Thyroid gland (tissue), 4 donors: Measurements from ENCODE around the gene NTN5. TPM values are rescaled to one million over a fixed set of nuclear protein-coding genes. Genes with fewer than 3 reads are reported as not detected.

Source experiments
- DNase-seq, 2 donors: peaks; one replicate each; pipeline ENCODE4 v3.0.0-alpha.2; 2019
- H3K27ac ChIP-seq, 3 donors: fragments of 200-600 bp; sonication (generic); 1 replicate in 2 of 3; 2 replicates in 1 of 3; pipeline ENCODE4 v1.5.1; 2016 to 2019; ENCODE audit warnings: mild to moderate bottlenecking in 1 of 3, moderate library complexity in 1 of 3
- H3K27me3 ChIP-seq: fragments of 200-600 bp; sonication (generic); one replicate; pipeline ENCODE4 v1.5.1; 2019
- H3K36me3 ChIP-seq, 2 donors: fragments of 200-600 bp; sonication (generic); one replicate each; pipeline ENCODE4 v1.5.1; 2016 to 2019
- H3K4me1 ChIP-seq, 2 donors: fragments of 200-600 bp; sonication (generic); one replicate each; pipeline ENCODE4 v1.5.1; 2017 to 2019
- H3K4me3 ChIP-seq, 3 donors: fragments of 200-600 bp; sonication (generic); replicated peaks in 1 of 3; 1 replicate in 2 of 3; 2 replicates in 1 of 3; pipeline ENCODE4 v1.5.1; 2016; ENCODE audit warnings: mild to moderate bottlenecking in 1 of 3
- H3K9me3 ChIP-seq: fragments of 200-600 bp; sonication (generic); one replicate; pipeline ENCODE4 v1.5.1; 2017
- POLR2A ChIP-seq, 2 donors: fragments of 450-650 bp; IDR thresholded peaks; one replicate each; pipeline ENCODE4 v1.6.1; 2017; ENCODE audit warnings: antibody characterized with exemption in 2 of 2, mild to moderate bottlenecking in 2 of 2, moderate library complexity in 1 of 2
- WGBS, 2 donors: methylation state at CpG; one replicate each; pipeline ENCODE4 v1.1.5; 2017; 5-methylcytosine and 5-hydroxymethylcytosine counted together
- intact Hi-C: fragments of 100-400 bp; cut with DNase I; formaldehyde crosslinking; loops from one replicate; pipeline ENCODE4 v1.15.1; 2023
- total RNA-seq, 4 donors: library from RNA; depleted of rRNA; stranded (reverse); fragments of >200 nt; gene quantifications; one replicate each; pipeline ENCODE4 v1.2.3, GENCODE V29; 2016
- TF ChIP-seq, protein P1 (sequence below), 6 experiments: fragments of 200-600 bp in 3 of 6; fragments of 450-650 bp in 3 of 6; sonication (generic) in 3 of 6; IDR thresholded peaks; one replicate each; pipeline ENCODE4 v1.5.1; 2016 to 2019; ENCODE audit warnings: antibody characterized with exemption in 6 of 6, mild to moderate bottlenecking in 2 of 6, inconsistent platforms in 1 of 6, moderate library complexity in 1 of 6

The NTN5 gene
- total RNA-seq, 4 donors from 2014 or later, result 0.45 to 1.2 (median 0.78) TPM; not detected in 1

DNA sequence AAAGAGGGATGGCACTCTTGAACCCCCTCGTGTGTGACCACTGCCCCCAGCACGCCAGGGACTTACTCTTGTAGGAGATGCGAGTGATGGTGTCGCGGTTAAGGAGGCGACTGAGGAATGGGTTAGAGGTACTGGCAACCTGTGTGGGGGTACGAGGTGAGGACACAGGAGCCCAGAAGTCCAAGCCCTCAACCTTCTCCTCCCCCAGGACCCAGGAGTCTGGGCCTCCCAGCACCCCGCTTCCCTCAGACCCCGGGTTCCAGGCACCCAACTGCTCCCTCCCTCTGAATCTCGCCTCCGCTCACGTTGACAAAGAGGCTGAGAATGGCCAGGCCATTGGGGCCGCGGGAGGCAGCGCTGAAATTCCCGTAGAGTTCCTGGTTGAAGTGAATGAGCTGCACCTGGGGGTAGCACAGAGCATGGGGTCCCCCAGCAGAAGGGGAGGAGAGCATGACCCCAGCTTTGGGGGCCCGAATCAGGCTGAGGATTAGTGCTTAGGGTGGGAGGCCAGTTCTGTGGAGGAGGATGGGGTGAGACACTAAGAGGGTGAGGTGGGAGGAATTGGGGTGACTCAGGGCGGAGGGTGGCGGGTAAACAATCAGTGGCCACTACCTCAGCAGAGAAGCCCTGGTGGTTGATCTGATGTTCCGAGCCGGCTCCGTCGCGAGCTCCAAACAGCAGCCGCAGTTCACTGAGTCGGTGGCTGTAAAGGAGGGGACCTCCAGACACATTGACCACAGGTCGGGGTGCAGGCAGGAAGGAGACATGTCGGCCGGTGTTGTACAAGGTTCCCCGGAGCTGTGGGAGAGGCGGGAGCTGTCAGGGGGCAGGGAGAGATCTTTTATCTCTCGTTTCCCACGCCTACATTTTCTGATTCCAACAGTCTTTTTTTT, 33.1 kb downstream of the NTN5 start:
- peaks cover 11 to 25% of the 10 kb centered on the region in 2 donors for H3K4me1 ChIP-seq
- H3K27ac ChIP-seq, result no peak overlapping the region
- DNase-seq, result no peak
- H3K27me3 ChIP-seq, result no peaks in the 10 kb centered on the region
- H3K36me3 ChIP-seq, result no peaks in the 10 kb centered on the region
- H3K4me3 ChIP-seq, result no peak overlapping the region
- TF ChIP-seq POLR2A (IDR thresholded peaks at IDR 0.05), result no peak
- TF ChIP-seq, protein P1, sequence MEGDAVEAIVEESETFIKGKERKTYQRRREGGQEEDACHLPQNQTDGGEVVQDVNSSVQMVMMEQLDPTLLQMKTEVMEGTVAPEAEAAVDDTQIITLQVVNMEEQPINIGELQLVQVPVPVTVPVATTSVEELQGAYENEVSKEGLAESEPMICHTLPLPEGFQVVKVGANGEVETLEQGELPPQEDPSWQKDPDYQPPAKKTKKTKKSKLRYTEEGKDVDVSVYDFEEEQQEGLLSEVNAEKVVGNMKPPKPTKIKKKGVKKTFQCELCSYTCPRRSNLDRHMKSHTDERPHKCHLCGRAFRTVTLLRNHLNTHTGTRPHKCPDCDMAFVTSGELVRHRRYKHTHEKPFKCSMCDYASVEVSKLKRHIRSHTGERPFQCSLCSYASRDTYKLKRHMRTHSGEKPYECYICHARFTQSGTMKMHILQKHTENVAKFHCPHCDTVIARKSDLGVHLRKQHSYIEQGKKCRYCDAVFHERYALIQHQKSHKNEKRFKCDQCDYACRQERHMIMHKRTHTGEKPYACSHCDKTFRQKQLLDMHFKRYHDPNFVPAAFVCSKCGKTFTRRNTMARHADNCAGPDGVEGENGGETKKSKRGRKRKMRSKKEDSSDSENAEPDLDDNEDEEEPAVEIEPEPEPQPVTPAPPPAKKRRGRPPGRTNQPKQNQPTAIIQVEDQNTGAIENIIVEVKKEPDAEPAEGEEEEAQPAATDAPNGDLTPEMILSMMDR (IDR thresholded peaks at IDR 0.05), result no peak
- H3K9me3 ChIP-seq, result no peaks in the 10 kb centered on the region
- WGBS, 2 donors, result 69 to 83% methylated on average over 29 to 33 of the region's 33 CpGs
- intact Hi-C loops, result loop anchor here (10.0 kb wide), 1 partner anchor 195 kb away; the partner anchor contains the start of gene HSD17B14

DNA sequence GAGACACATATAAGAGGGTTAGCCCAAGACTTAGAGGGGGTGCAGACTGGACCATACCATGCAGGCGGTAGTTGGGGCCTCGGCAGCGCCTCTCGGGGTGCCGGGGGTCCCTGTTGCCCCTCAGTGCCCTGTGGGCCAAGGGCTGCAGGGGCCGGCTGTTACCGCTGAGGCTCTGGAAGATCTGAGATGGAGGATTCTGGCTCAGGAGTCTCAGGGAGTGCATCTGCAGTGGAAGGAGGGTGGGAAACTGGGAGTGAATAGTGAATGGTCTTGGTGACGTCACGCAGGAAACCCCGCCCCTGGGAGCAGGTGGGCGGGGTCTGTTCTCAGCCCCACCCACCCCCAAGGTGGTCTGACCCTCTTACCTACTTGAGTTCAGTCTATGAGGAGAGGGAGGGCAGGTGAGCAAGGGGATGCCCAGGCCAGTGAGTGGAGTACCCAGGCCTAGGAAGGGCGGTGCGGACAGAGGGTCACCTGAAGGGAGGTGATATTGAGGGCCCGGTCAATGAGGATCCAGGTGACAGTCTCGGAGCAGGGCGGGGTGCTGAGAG, 33.9 kb downstream of the NTN5 start:
- no peak for TF ChIP-seq POLR2A (IDR thresholded peaks at IDR 0.05)
- TF ChIP-seq, protein P1 (IDR thresholded peaks at IDR 0.05), result no peak
- H3K4me3 ChIP-seq, result peak overlapping the region in 1 of 3 donors; percentile 30
- H3K27ac ChIP-seq, result peak overlapping the region; percentile 99
- intact Hi-C loops, result no loop called here
- WGBS, 2 donors, result 79 to 88% methylated on average over 16 of the region's 16 CpGs
- H3K9me3 ChIP-seq, result no peaks in the 10 kb centered on the region
- H3K36me3 ChIP-seq, result no peaks in the 10 kb centered on the region
- H3K4me1 ChIP-seq, result peaks cover 14 to 30% of the 10 kb centered on the region in 2 donors
- DNase-seq, result peak in 1 of 2 donors; percentile 16
- H3K27me3 ChIP-seq, result no peaks in the 10 kb centered on the region

DNA sequence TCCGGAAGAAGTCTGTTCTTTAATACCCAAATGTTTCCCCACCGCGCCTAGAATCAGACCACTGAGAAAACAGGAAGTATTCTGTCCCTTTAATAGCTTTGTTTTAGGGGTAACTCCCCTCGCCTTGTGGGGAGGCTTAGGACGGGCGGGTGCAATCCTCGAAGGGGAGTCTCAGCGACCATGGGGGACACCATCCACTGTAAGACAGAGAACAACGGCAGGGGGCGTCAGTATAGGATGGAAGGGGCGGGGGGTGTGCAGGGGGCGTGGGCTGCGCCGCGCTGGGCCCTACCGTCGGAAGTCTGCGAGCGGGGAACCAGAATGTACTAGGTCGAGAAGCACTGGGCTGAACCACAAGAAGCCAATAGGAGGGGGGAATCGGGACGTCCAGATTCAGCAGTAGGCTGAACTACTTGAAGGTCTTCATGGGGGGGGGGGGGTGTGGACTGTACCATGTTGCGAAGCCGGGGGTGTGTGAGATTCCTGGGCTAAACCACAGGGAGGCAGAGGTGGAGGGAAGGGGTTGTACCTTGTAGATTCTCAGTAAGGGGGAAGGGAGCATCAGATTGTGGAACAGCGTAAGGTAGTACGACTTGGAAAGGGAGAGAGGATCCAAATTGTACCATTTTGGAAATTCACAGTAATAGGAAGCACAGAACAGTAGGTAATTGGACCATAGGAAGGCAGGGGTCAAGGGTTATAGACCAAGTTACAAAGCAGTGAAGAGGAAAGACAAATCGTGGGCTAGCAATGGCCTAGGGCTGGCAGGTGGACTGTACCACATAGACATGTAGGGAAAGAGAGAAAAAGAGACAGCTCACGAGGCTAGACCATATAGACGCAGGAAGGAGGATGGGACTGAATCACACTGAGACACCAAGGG, 34.6 kb downstream of the NTN5 start:
- H3K4me3 ChIP-seq, result peak overlapping the region; percentile 19 to 41 (median 30)
- no peaks in the 10 kb centered on the region for H3K36me3 ChIP-seq
- DNase-seq, result peak; percentile 89 to 92
- no peaks in the 10 kb centered on the region for H3K27me3 ChIP-seq
- intact Hi-C loops, result no loop called here
- no peaks in the 10 kb centered on the region for H3K9me3 ChIP-seq
- 7 to 9% methylated on average over 25 to 29 of the region's 29 CpGs for WGBS, 2 donors
- H3K4me1 ChIP-seq, result peaks cover 22 to 37% of the 10 kb centered on the region in 2 donors
- H3K27ac ChIP-seq, result peak overlapping the region; percentile 99
- TF ChIP-seq, protein P1 (IDR thresholded peaks at IDR 0.05), result peak in 2 of 6 experiments; percentile 31 to 50
- peak; percentile 9 to 51 for TF ChIP-seq POLR2A (IDR thresholded peaks at IDR 0.05)

- peak overlapping the region; percentile 19 to 71 (median 41) for H3K4me3 ChIP-seq
Observed at GRCh38 chr19:48637449-48637947, 35.3 kb downstream of the NTN5 start.

More at GRCh38 chr19:48637449-48637947, 35.3 kb downstream of the NTN5 start:
- no peaks in the 10 kb centered on the region for H3K9me3 ChIP-seq
- peak; percentile 100 for DNase-seq
- intact Hi-C loops, result no loop called here
- no peaks in the 10 kb centered on the region for H3K27me3 ChIP-seq
- H3K36me3 ChIP-seq, result no peaks in the 10 kb centered on the region
- H3K4me1 ChIP-seq, result peaks cover 28 to 44% of the 10 kb centered on the region in 2 donors
- H3K27ac ChIP-seq, result peak overlapping the region; percentile 99
- 0 to 1% methylated on average over 17 to 21 of the region's 38 CpGs for WGBS, 2 donors
- peak in 1 of 2 donors; percentile 35 for TF ChIP-seq POLR2A (IDR thresholded peaks at IDR 0.05)
- TF ChIP-seq, protein P1 (IDR thresholded peaks at IDR 0.05), result peak in 1 of 6 experiments; percentile 46
